Measurements from ENCODE around the gene KREMEN1. TPM values are rescaled to one million over a fixed set of nuclear protein-coding genes. Genes with fewer than 3 reads are reported as not detected.

Gene KREMEN1
- total RNA-seq, 6 donors from 2014 or later: 8.4 to 24.3 (median 15.9) TPM

- Histone ChIP-seq H3K27ac (no peak overlapping the region), H3K36me3 (no peaks in the 10 kb centered on the region), H3K4me3 (no peak overlapping the region), H3K27me3 (no peaks in the 10 kb centered on the region), H3K4me1 (peaks cover 17 to 29% (median 24%) of the 10 kb centered on the region in 4 donors), H3K9me3 (no peaks in the 10 kb centered on the region)
- 40 to 55% methylated on average over 1 to 8 of the region's 9 CpGs for WGBS, 2 donors
- TF ChIP-seq POLR2AphosphoS5 (IDR thresholded peaks at IDR 0.05) (no peak), EP300 (IDR thresholded peaks at IDR 0.05) (no peak), CTCF (IDR thresholded peaks at IDR 0.05) (no peak), POLR2A (IDR thresholded peaks at IDR 0.05) (no peak)
- no peak for DNase-seq
- no peak for ATAC-seq (ENCODE audit: low FRiP score in 2 of 2)
Observed at GRCh38 chr22:29156507-29156906, 83.7 kb downstream of the KREMEN1 start.

GRCh38 chr22:29157759-29158535, 85.1 kb downstream of the KREMEN1 start:
- peaks cover 8 to 18% (median 12%) of the 10 kb centered on the region in 4 donors for H3K4me1 ChIP-seq
- no peak overlapping the region for H3K27ac ChIP-seq
- TF ChIP-seq POLR2A (IDR thresholded peaks at IDR 0.05) (no peak), EP300 (IDR thresholded peaks at IDR 0.05) (no peak), CTCF (IDR thresholded peaks at IDR 0.05) (no peak), POLR2AphosphoS5 (IDR thresholded peaks at IDR 0.05) (no peak)
- WGBS, 2 donors: 88 to 96% methylated on average over 11 of the region's 11 CpGs
- ATAC-seq (ENCODE audit: low FRiP score in 2 of 2) (no peak), DNase-seq (no peak)
- H3K27me3 ChIP-seq: no peaks in the 10 kb centered on the region
- H3K9me3 ChIP-seq: no peaks in the 10 kb centered on the region
- no peaks in the 10 kb centered on the region for H3K36me3 ChIP-seq
- H3K4me3 ChIP-seq: no peak overlapping the region

- no peak for DNase-seq
- H3K9me3 ChIP-seq: no peaks in the 10 kb centered on the region
Observed at GRCh38 chr22:29158546-29158945, 85.7 kb downstream of the KREMEN1 start.

DNA sequence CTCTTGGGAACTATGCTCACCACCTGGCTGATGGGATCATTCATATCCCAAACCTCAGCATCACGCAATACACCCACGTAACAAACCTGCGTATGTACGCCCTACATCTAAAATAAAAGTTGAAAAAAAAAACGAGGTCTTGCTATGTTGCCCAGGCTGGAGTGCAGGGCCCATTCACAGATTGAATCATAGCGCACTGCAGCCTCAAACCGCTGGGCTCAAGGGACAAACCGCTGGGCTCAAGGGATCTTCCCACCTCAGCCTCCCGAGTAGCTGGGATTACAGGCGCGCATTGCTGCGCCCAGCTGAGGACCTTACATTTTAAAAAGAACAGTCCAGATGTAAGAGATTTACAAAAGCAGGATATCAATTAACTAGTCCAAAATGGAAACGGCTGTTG, 91.0 kb downstream of the KREMEN1 start:
- DNase-seq (no peak), ATAC-seq (ENCODE audit: low FRiP score in 2 of 2) (no peak)
- no peaks in the 10 kb centered on the region for H3K4me1 ChIP-seq
- 89 to 94% methylated on average over 13 of the region's 13 CpGs for WGBS, 2 donors
- no peak overlapping the region for H3K27ac ChIP-seq
- TF ChIP-seq POLR2AphosphoS5 (IDR thresholded peaks at IDR 0.05) (no peak), CTCF (IDR thresholded peaks at IDR 0.05) (no peak), EP300 (IDR thresholded peaks at IDR 0.05) (no peak), POLR2A (IDR thresholded peaks at IDR 0.05) (no peak)
- no peaks in the 10 kb centered on the region for H3K36me3 ChIP-seq
- no peak overlapping the region for H3K4me3 ChIP-seq
- no peaks in the 10 kb centered on the region for H3K27me3 ChIP-seq
- H3K9me3 ChIP-seq: no peaks in the 10 kb centered on the region

More at GRCh38 chr22:29158546-29158945, 85.7 kb downstream of the KREMEN1 start:
- no peak for TF ChIP-seq POLR2A (IDR thresholded peaks at IDR 0.05)
- TF ChIP-seq POLR2AphosphoS5 (IDR thresholded peaks at IDR 0.05): no peak
- TF ChIP-seq CTCF (IDR thresholded peaks at IDR 0.05): no peak
- no peak for TF ChIP-seq EP300 (IDR thresholded peaks at IDR 0.05)
- Histone ChIP-seq H3K27me3 (no peaks in the 10 kb centered on the region), H3K4me3 (no peak overlapping the region), H3K27ac (no peak overlapping the region), H3K4me1 (peaks cover 8 to 12% (median 9%) of the 10 kb centered on the region in 4 donors), H3K36me3 (no peaks in the 10 kb centered on the region)
- no peak for ATAC-seq (ENCODE audit: low FRiP score in 2 of 2)
- WGBS, 2 donors: 86 to 92% methylated on average over 5 of the region's 5 CpGs

Measured in upper lobe of left lung (tissue), 6 donors.